ENCODE results near the gene TTL. TPM values are rescaled to one million over a fixed set of nuclear protein-coding genes. Genes with fewer than 3 reads are reported as not detected.

The TTL gene
- total RNA-seq, 1 experiment from 2014 or later = 58.9 TPM

GRCh38 chr2:112488201-112488600 lies 6.2 kb downstream of the TTL start:
- Histone ChIP-seq H3K79me2 (ENCODE audit: insufficient read depth, low read length) (peaks cover 4% of the 10 kb centered on the region; the same call in 1 of the 2 replicates), H3K27me3 (ENCODE audit: insufficient read depth, low read length) (no peaks in the 10 kb centered on the region; the same call in 1 of the 2 replicates), H3K9ac (ENCODE audit: extremely low read depth, insufficient read length, low read length) (no peak overlapping the region), H3K4me2 (ENCODE audit: insufficient read depth, insufficient read length, low read length) (no peak overlapping the region), H3K56ac (ENCODE audit: insufficient read length, low read depth, low read length) (no peak overlapping the region), H3T11ph (ENCODE audit: low read length) (no peak overlapping the region), H3K23me2 (ENCODE audit: insufficient read length, low read depth, low read length, poor library complexity, severe bottlenecking) (peaks cover 3% of the 10 kb centered on the region), H3K14ac (ENCODE audit: insufficient read depth, low read length) (no peak overlapping the region), H2BK15ac (ENCODE audit: low read depth, low read length) (no peak overlapping the region), H4K8ac (replicated peaks; ENCODE audit: insufficient read length, low read depth, low read length) (no peak overlapping the region), H4K91ac (ENCODE audit: insufficient read length, low read depth, low read length) (no peak overlapping the region), H3K27ac (ENCODE audit: insufficient read length, low read depth, low read length) (no peak overlapping the region), H4K20me1 (ENCODE audit: control insufficient read depth, insufficient read depth, insufficient read length) (no peaks in the 10 kb centered on the region), H3K23ac (ENCODE audit: insufficient read length, low read depth, low read length) (no peak overlapping the region), H3K79me1 (ENCODE audit: insufficient read depth, low read depth, low read length, poor library complexity, severe bottlenecking) (no peaks in the 10 kb centered on the region), H2BK120ac (ENCODE audit: low read depth, low read length, poor library complexity, severe bottlenecking) (no peak overlapping the region), H3K4ac (ENCODE audit: low read depth, low read length) (no peak overlapping the region), H2AFZ (ENCODE audit: low read length) (no peak overlapping the region), H3K4me1 (ENCODE audit: insufficient read depth, low read length) (no peaks in the 10 kb centered on the region; the same call in 1 of the 2 replicates), H2BK20ac (ENCODE audit: low read depth, low read length, poor library complexity, severe bottlenecking) (no peak overlapping the region), H3K18ac (ENCODE audit: insufficient read length, low read depth, low read length) (no peak overlapping the region), H3K9me3 (ENCODE audit: control insufficient read depth, low read depth, low read length) (no peaks in the 10 kb centered on the region), H4K5ac (ENCODE audit: insufficient read length, low read depth, low read length) (no peak overlapping the region), H2AK5ac (ENCODE audit: insufficient read length, low read length) (no peak overlapping the region), H2BK5ac (ENCODE audit: insufficient read length, low read length) (no peak overlapping the region), H2BK12ac (ENCODE audit: insufficient read length, low read depth, low read length) (no peak overlapping the region)
- Mint-ChIP-seq H3K27ac (peak overlapping the region in 1 of 3 experiments; percentile 59; a peak in 1 of 7 replicates), H3K36me3 (ENCODE audit: insufficient read depth in 1 of 3, low read depth in 3 of 3) (peaks cover 16 to 51% (median 31%) of the 10 kb centered on the region in 3 experiments; a peak in 6 of 7 replicates), H3K9me3 (no peaks in the 10 kb centered on the region; a peak in 1 of 5 replicates), H3K4me3 (no peak overlapping the region), H3K4me1 (peaks cover 8 to 11% of the 10 kb centered on the region in 2 experiments), H3K27me3 (ENCODE audit: low read depth) (peaks cover 1% of the 10 kb centered on the region; the same call in 1 of the 2 replicates)
- WGBS (ENCODE audit: extremely low coverage, insufficient read length, low lambda C conversion rate) = no CpG with 5 or more reads among the region's 6 CpGs
- DNase-seq = no peak
- TF ChIP-seq CTCF (conservative IDR thresholded peaks at IDR 0.05) = no peak

Measured in H9 (cell line).